HG02870 (cell line): ENCODE data around the gene RBPMS2.
"Not testable (repeated sequence)": the region's sequence is repeated elsewhere in the genome, so short reads cannot be mapped to it uniquely, and the experiment has no call there.

ENCODE experiments used
- ATAC-seq: cut with Tn5 transposase; IDR thresholded peaks from one replicate; pipeline ENCODE4 v1.9.1; 2021; ENCODE audit warnings: mild to moderate bottlenecking, moderate library complexity; ENCODE audit not compliant: unreplicated experiment

RBPMS2 gene

GRCh38 chr15:64775551-64776401, at the start of gene RBPMS2:
RBPMS2 (minus strand) TSS chr15:64775589; CDS start chr15:64775319, 270 bp downstream.
- no peak for ATAC-seq

GRCh38 chr15:64824929-64825430, 49.6 kb upstream of the RBPMS2 start:
- peak; percentile 5 for ATAC-seq

- ATAC-seq, result no peak
These were observed 41.1 kb upstream of the RBPMS2 start for GRCh38 chr15:64816452-64816851.

GRCh38 chr15:64814965-64815364, 39.6 kb upstream of the RBPMS2 start:
- ATAC-seq, result not testable (repeated sequence)

- ATAC-seq, result not testable (repeated sequence)
These were observed 38.9 kb upstream of the RBPMS2 start for GRCh38 chr15:64814283-64814682.

- no peak for ATAC-seq
These were observed 37.7 kb upstream of the RBPMS2 start for GRCh38 chr15:64813075-64813474.

GRCh38 chr15:64810497-64811326, 35.3 kb upstream of the RBPMS2 start:
- ATAC-seq, result no peak

GRCh38 chr15:64809649-64810496, 34.5 kb upstream of the RBPMS2 start:
- ATAC-seq, result no peak

- ATAC-seq, result no peak
These were observed 33.5 kb upstream of the RBPMS2 start for GRCh38 chr15:64808785-64809453.

GRCh38 chr15:64807751-64808222, 32.4 kb upstream of the RBPMS2 start:
- no peak for ATAC-seq

GRCh38 chr15:64807051-64807749, 31.8 kb upstream of the RBPMS2 start:
- ATAC-seq, result no peak

GRCh38 chr15:64806509-64806908, 31.1 kb upstream of the RBPMS2 start:
- ATAC-seq, result no peak

- no peak for ATAC-seq
These were observed 29.2 kb upstream of the RBPMS2 start for GRCh38 chr15:64804619-64805018.

GRCh38 chr15:64803526-64803925, 28.1 kb upstream of the RBPMS2 start:
- no peak for ATAC-seq

GRCh38 chr15:64800476-64800875, 25.1 kb upstream of the RBPMS2 start:
- no peak for ATAC-seq

- ATAC-seq, result not testable (repeated sequence)
These were observed 23.5 kb upstream of the RBPMS2 start for GRCh38 chr15:64798905-64799304.

GRCh38 chr15:64795921-64796320, 20.5 kb upstream of the RBPMS2 start:
- ATAC-seq, result not testable (repeated sequence)

GRCh38 chr15:64795299-64795698, 19.9 kb upstream of the RBPMS2 start:
- ATAC-seq, result not testable (repeated sequence)

GRCh38 chr15:64792282-64792681, 16.9 kb upstream of the RBPMS2 start:
- ATAC-seq, result no peak
